H1 (cell line): ENCODE measurements around the gene RAB1B. TPM values are rescaled to one million over a fixed set of nuclear protein-coding genes. Genes with fewer than 3 reads are reported as not detected.
"Not testable (repeated sequence)": the region's sequence is repeated elsewhere in the genome, so short reads cannot be mapped to it uniquely, and the experiment has no call there.

Source experiments
- CTCF ChIA-PET: fragments of 300-600 bp; sonication (Branson Sonifier 250); formaldehyde crosslinking; loops from one replicate; lab custom pipeline; 2021; ENCODE audit not compliant: partially characterized antibody; lab: Charles Lee
- POLR2A ChIA-PET: fragments of 300-600 bp; sonication (Branson Sonifier 250); formaldehyde crosslinking; loops from one replicate; lab custom pipeline; 2021; ENCODE audit warnings: inconsistent platforms; ENCODE audit not compliant: partially characterized antibody; lab: Charles Lee
- DNase-seq, 2 experiments: peaks; one replicate each; pipeline versions ENCODE4 v3.0.0 to v3.0.0-alpha.2; 2010 to 2022; ENCODE audit warnings: low spot score in 2 of 2, low read depth in 1 of 2, mixed read lengths in 1 of 2
- FAIRE-seq: peaks from 2 replicates; lab custom pipeline; 2011; peaks lifted over from hg19 to GRCh38; lab: Jason Lieb, UNC
- H2AFZ ChIP-seq: 2 replicates; pipeline ENCODE4 v1.8.1; 2012; ENCODE audit warnings: low read length, inconsistent platforms
- H2AK5ac ChIP-seq: 2 replicates; pipeline ENCODE4 v1.6.1; 2013; ENCODE audit warnings: low read depth, low read length
- H2BK120ac ChIP-seq: replicated peaks from 2 replicates; pipeline ENCODE3; 2013; ENCODE audit warnings: low read depth, low read length, inconsistent platforms
- H2BK12ac ChIP-seq: 2 replicates; pipeline ENCODE4 v1.6.1; 2013; ENCODE audit warnings: low read depth, low read length
- H2BK15ac ChIP-seq: 2 replicates; pipeline ENCODE4 v1.6.1; 2013; ENCODE audit warnings: low read length
- H2BK20ac ChIP-seq: 2 replicates; pipeline ENCODE4 v1.6.1; 2013; ENCODE audit warnings: low read length
- H2BK5ac ChIP-seq: 2 replicates; pipeline ENCODE4 v1.6.1; 2013; ENCODE audit warnings: low read depth, low read length
- H3K14ac ChIP-seq: 2 replicates; pipeline ENCODE4 v1.6.1; 2013; ENCODE audit warnings: inconsistent platforms; ENCODE audit not compliant: insufficient read length
- H3K18ac ChIP-seq: 2 replicates; pipeline ENCODE4 v1.6.1; 2013; ENCODE audit warnings: low read length; ENCODE audit errors: extremely low read depth
- H3K23ac ChIP-seq: 2 replicates; pipeline ENCODE4 v1.6.1; 2013; ENCODE audit warnings: inconsistent platforms; ENCODE audit not compliant: insufficient read length
- H3K23me2 ChIP-seq: 2 replicates; pipeline ENCODE4 v1.6.1; 2013; ENCODE audit warnings: low read depth, low read length
- H3K27ac ChIP-seq: 2 replicates; pipeline ENCODE4 v1.6.1; 2011; ENCODE audit warnings: low read depth, low read length, inconsistent platforms
- H3K27me3 ChIP-seq, 4 experiments: replicated peaks in 1 of 4; 1 replicate in 1 of 4; 2 replicates in 3 of 4; pipeline versions ENCODE4 v1.6.1 to v1.8.1; 2011 to 2013; ENCODE audit warnings: low read length in 3 of 4, mild to moderate bottlenecking in 3 of 4, inconsistent platforms in 2 of 4, mixed read lengths in 2 of 4, moderate library complexity in 1 of 4; ENCODE audit not compliant: control insufficient read depth in 3 of 4, insufficient read depth in 3 of 4; ENCODE audit errors: extremely low read depth in 1 of 4
- H3K36me3 ChIP-seq, 4 experiments: 2 replicates each; pipeline versions ENCODE4 v1.6.1 to v1.8.1; 2011 to 2013; ENCODE audit warnings: mild to moderate bottlenecking in 4 of 4, low read length in 3 of 4, moderate library complexity in 2 of 4, control low read depth in 1 of 4, inconsistent platforms in 1 of 4; ENCODE audit not compliant: insufficient read depth in 4 of 4, control insufficient read depth in 2 of 4
- H3K4ac ChIP-seq: replicated peaks from 2 replicates; pipeline ENCODE3; 2013; ENCODE audit warnings: low read length, low read depth, mixed read lengths, inconsistent platforms; ENCODE audit not compliant: insufficient read length
- H3K4me1 ChIP-seq, 4 experiments: replicated peaks in 1 of 4; 1 replicate in 1 of 4; 2 replicates in 3 of 4; pipeline versions ENCODE4 v1.6.1 to v1.8.1; 2011 to 2013; ENCODE audit warnings: low read length in 3 of 4, inconsistent platforms in 2 of 4, mixed read lengths in 1 of 4; ENCODE audit not compliant: insufficient read depth in 4 of 4, control insufficient read depth in 3 of 4
- H3K4me2 ChIP-seq, 2 experiments: 2 replicates each; pipeline versions ENCODE4 v1.6.1 to v1.8.1; 2011 to 2013; ENCODE audit warnings: low read depth in 2 of 2, low read length in 2 of 2, control low read depth in 1 of 2, inconsistent platforms in 1 of 2, mild to moderate bottlenecking in 1 of 2; ENCODE audit not compliant: insufficient read depth in 1 of 2
- H3K4me3 ChIP-seq, 4 experiments: fragments of 200-600, 300-600 bp in 1 of 4; sonication (generic), shearing (Covaris generic), sonication (Bioruptor Twin) in 1 of 4; 2 replicates each; pipeline versions ENCODE4 v1.5.1 to v1.8.1; 2011 to 2016; ENCODE audit warnings: low read length in 4 of 4, low read depth in 3 of 4, control low read depth in 2 of 4, inconsistent platforms in 2 of 4, mild to moderate bottlenecking in 2 of 4, mixed read lengths in 1 of 4, moderate library complexity in 1 of 4; ENCODE audit not compliant: insufficient read depth in 2 of 4; ENCODE audit errors: extremely low read depth in 1 of 4
- H3K56ac ChIP-seq: replicated peaks from 2 replicates; pipeline ENCODE3; 2013; ENCODE audit warnings: low read depth, mild to moderate bottlenecking, mixed read lengths, low read length, inconsistent platforms; ENCODE audit not compliant: insufficient read length
- H3K79me1 ChIP-seq: 2 replicates; pipeline ENCODE4 v1.6.1; 2013; ENCODE audit warnings: low read depth, low read length, control low read depth
- H3K79me2 ChIP-seq, 2 experiments: 2 replicates each; pipeline versions ENCODE4 v1.6.1 to v1.8.1; 2012 to 2013; ENCODE audit warnings: low read length in 2 of 2, mild to moderate bottlenecking in 2 of 2, inconsistent platforms in 1 of 2; ENCODE audit not compliant: insufficient read depth in 2 of 2, control insufficient read depth in 1 of 2
- H3K9ac ChIP-seq, 4 experiments: replicated peaks in 1 of 4; 1 replicate in 1 of 4; 2 replicates in 3 of 4; pipeline versions ENCODE4 v1.6.1 to v1.8.1; 2011 to 2013; ENCODE audit warnings: low read depth in 3 of 4, low read length in 3 of 4, control low read depth in 2 of 4, mild to moderate bottlenecking in 2 of 4, moderate library complexity in 2 of 4, inconsistent platforms in 1 of 4; ENCODE audit errors: extremely low read depth in 1 of 4
- H3K9me3 ChIP-seq, 2 experiments: 2 replicates each; pipeline versions ENCODE4 v1.6.1 to v1.8.1; 2012 to 2013; ENCODE audit warnings: mild to moderate bottlenecking in 2 of 2, moderate library complexity in 2 of 2, control low read depth in 1 of 2, inconsistent platforms in 1 of 2, low read depth in 1 of 2, low read length in 1 of 2, mixed read lengths in 1 of 2; ENCODE audit not compliant: insufficient read depth in 2 of 2
- H4K20me1 ChIP-seq, 2 experiments: replicated peaks in 1 of 2; 2 replicates each; pipeline versions ENCODE3 to v1.8.1; 2011 to 2013; ENCODE audit warnings: inconsistent platforms in 2 of 2, low read length in 2 of 2, mild to moderate bottlenecking in 1 of 2; ENCODE audit not compliant: insufficient read depth in 2 of 2, control insufficient read depth in 1 of 2
- H4K5ac ChIP-seq: 2 replicates; pipeline ENCODE4 v1.6.1; 2013; ENCODE audit warnings: low read length, low read depth, mixed read lengths, inconsistent platforms; ENCODE audit not compliant: insufficient read length
- H4K8ac ChIP-seq: 2 replicates; pipeline ENCODE4 v1.8.0; 2013; ENCODE audit warnings: mild to moderate bottlenecking, moderate library complexity, low read length, inconsistent platforms; ENCODE audit not compliant: insufficient read depth; ENCODE audit errors: extremely low read depth
- H4K91ac ChIP-seq: replicated peaks from 2 replicates; pipeline ENCODE3; 2013; ENCODE audit warnings: low read length, mixed read lengths, inconsistent platforms; ENCODE audit not compliant: insufficient read length
- WGBS, 2 experiments: shearing (Covaris generic) in 1 of 2; methylation state at CpG; one replicate each; pipeline versions ENCODE4 v1.1.6 to v1.1.7; 2013 to 2015; ENCODE audit warnings: low lambda C conversion rate in 2 of 2, mixed read lengths in 2 of 2, inconsistent platforms in 1 of 2, low coverage in 1 of 2, missing lambda C conversion rate in 1 of 2; ENCODE audit not compliant: insufficient replicate concordance in 2 of 2, insufficient coverage in 1 of 2, insufficient read length in 1 of 2; ENCODE audit errors: extremely low coverage in 1 of 2, missing lambda C conversion rate in 1 of 2; 5-methylcytosine and 5-hydroxymethylcytosine counted together
- polyA plus RNA-seq, 7 experiments: library from polyadenylated mRNA; depleted of rRNA in 3 of 7; stranded (reverse) in 5 of 7; unstranded in 2 of 7; fragments of >200 nt in 5 of 7; fragments of 200-250 nt in 2 of 7; gene quantifications; 1 replicate in 5 of 7; 2 replicates in 1 of 7; 4 replicates in 1 of 7; pipeline versions ENCODE4 v1.2.1 to v1.2.3, GENCODE V29; 2011 to 2013; ENCODE audit warnings: missing spikeins in 2 of 7, mixed read lengths in 2 of 7
- total RNA-seq: library from RNA; stranded (reverse); fragmentation: NEBNext Ultra II Directional; extraction: Animal tissue kit (Norgen Biotek cat#: 25700); gene quantifications from 2 replicates; pipeline ENCODE4 v1.2.1, GENCODE V29; 2021

Gene RAB1B
- total and polyA plus RNA-seq, 2 of the 8 experiments (the other 6 are each of a cell fraction or from before 2014, with no cell fraction given): 100 to 217 TPM

GRCh38 chr11:66320748-66321147 is 52.3 kb downstream of the RAB1B start:
- H3K23ac ChIP-seq, H3K79me2 ChIP-seq, H3K4me3 ChIP-seq, H4K91ac ChIP-seq, H3K18ac ChIP-seq, H3K36me3 ChIP-seq, H3K79me1 ChIP-seq, H3K23me2 ChIP-seq, H2BK5ac ChIP-seq, POLR2A ChIA-PET, H2AFZ ChIP-seq, H3K9me3 ChIP-seq, DNase-seq, H3K27ac ChIP-seq, CTCF ChIA-PET, H3K56ac ChIP-seq, H4K5ac ChIP-seq, FAIRE-seq, H4K8ac ChIP-seq, H2BK15ac ChIP-seq, H2BK12ac ChIP-seq, H3K14ac ChIP-seq, H3K4me2 ChIP-seq, H3K27me3 ChIP-seq, H3K9ac ChIP-seq, H2BK20ac ChIP-seq, H2AK5ac ChIP-seq, H3K4ac ChIP-seq, H4K20me1 ChIP-seq, H2BK120ac ChIP-seq: not testable (repeated sequence)
- peaks cover 9 to 25% (median 19%) of the 10 kb centered on the region in 4 experiments for H3K4me1 ChIP-seq
- WGBS, 2 experiments: 93% methylated on average over 6 of the region's 6 CpGs; no CpG with 5 or more reads in 1 of the 2 experiments
